Naive thymus-derived CD4-positive, alpha-beta T cell (primary cell): ENCODE measurements around the gene ATAD5. TPM values are rescaled to one million over a fixed set of nuclear protein-coding genes. Genes with fewer than 3 reads are reported as not detected.
"Not testable (repeated sequence)": the region's sequence is repeated elsewhere in the genome, so short reads cannot be mapped to it uniquely, and the experiment has no call there.

Source experiments
- ATAC-seq: fragments of 150-1000 bp; cut with Tn5 transposase; 2 replicates; pipeline ENCODE4 v1.10.0; 2021; ENCODE audit warnings: mild to moderate bottlenecking, moderate library complexity
- CTCF ChIA-PET: fragments of 350-600 bp; sonication (Branson Sonifier 250); formaldehyde crosslinking; loops from one replicate; lab custom pipeline; 2021; ENCODE audit warnings: antibody characterized with exemption; lab: Charles Lee
- POLR2A ChIA-PET: fragments of 350-600 bp; sonication (Branson Sonifier 250); formaldehyde crosslinking; loops from one replicate; lab custom pipeline; 2021; ENCODE audit warnings: antibody characterized with exemption, inconsistent platforms; lab: Charles Lee
- DNase-seq, 9 donors: peaks; one replicate each; pipeline versions ENCODE4 v3.0.0 to v3.0.0-alpha.2; 2020 to 2022; ENCODE audit warnings: mixed read lengths in 1 of 9
- H3K27ac ChIP-seq: one replicate; pipeline ENCODE4 v1.7.0; 2013; ENCODE audit warnings: mild to moderate bottlenecking, low read depth, low read length, moderate library complexity
- H3K27me3 ChIP-seq, 2 donors: one replicate each; pipeline ENCODE4 v1.7.0; 2013; ENCODE audit warnings: low read length in 2 of 2, mild to moderate bottlenecking in 2 of 2, moderate library complexity in 2 of 2; ENCODE audit not compliant: control insufficient read depth in 2 of 2, insufficient read depth in 2 of 2
- H3K36me3 ChIP-seq, 3 experiments: 1 replicate in 2 of 3; 2 replicates in 1 of 3; pipeline ENCODE4 v1.7.0; 2013; ENCODE audit warnings: low read length in 3 of 3, mild to moderate bottlenecking in 3 of 3, moderate library complexity in 1 of 3; ENCODE audit not compliant: insufficient read depth in 3 of 3, control insufficient read depth in 2 of 3
- H3K4me1 ChIP-seq, 2 donors: one replicate each; pipeline ENCODE4 v1.7.0; 2013; ENCODE audit warnings: low read length in 2 of 2, mild to moderate bottlenecking in 2 of 2, moderate library complexity in 1 of 2; ENCODE audit not compliant: control insufficient read depth in 2 of 2, insufficient read depth in 2 of 2
- H3K4me3 ChIP-seq: 2 replicates; pipeline ENCODE4 v1.7.0; 2013; ENCODE audit warnings: mild to moderate bottlenecking, low read length
- H3K9me3 ChIP-seq, 3 experiments: 1 replicate in 2 of 3; 2 replicates in 1 of 3; pipeline ENCODE4 v1.7.0; 2013; ENCODE audit warnings: low read length in 3 of 3; ENCODE audit not compliant: control insufficient read depth in 2 of 3
- H3K27ac Mint-ChIP-seq, 9 donors: one replicate each; pipeline ENCODE4 v1.8.0; 2020 to 2022; ENCODE audit warnings: mixed read lengths in 9 of 9, mild to moderate bottlenecking in 8 of 9, moderate library complexity in 5 of 9, inconsistent platforms in 2 of 9
- H3K27me3 Mint-ChIP-seq, 5 donors: one replicate each; pipeline ENCODE4 v1.8.0; 2021 to 2022; ENCODE audit warnings: mixed read lengths in 5 of 5, mild to moderate bottlenecking in 1 of 5
- H3K36me3 Mint-ChIP-seq, 5 donors: one replicate each; pipeline ENCODE4 v1.8.0; 2020 to 2022; ENCODE audit warnings: mixed read lengths in 5 of 5, mild to moderate bottlenecking in 3 of 5, inconsistent platforms in 1 of 5
- H3K4me1 Mint-ChIP-seq, 7 donors: one replicate each; pipeline ENCODE4 v1.8.0; 2020 to 2022; ENCODE audit warnings: mixed read lengths in 7 of 7, mild to moderate bottlenecking in 3 of 7, inconsistent platforms in 1 of 7
- H3K4me3 Mint-ChIP-seq, 10 donors: one replicate each; pipeline ENCODE4 v1.8.0; 2020 to 2022; ENCODE audit warnings: mild to moderate bottlenecking in 10 of 10, mixed read lengths in 10 of 10, moderate library complexity in 6 of 10, inconsistent platforms in 2 of 10
- H3K9me3 Mint-ChIP-seq, 11 donors: one replicate each; pipeline ENCODE4 v1.8.0; 2020 to 2022; ENCODE audit warnings: mixed read lengths in 11 of 11, mild to moderate bottlenecking in 4 of 11, inconsistent platforms in 1 of 11, moderate library complexity in 1 of 11
- intact Hi-C, 2 donors: fragments of 100-400 bp; cut with micrococcal nuclease; formaldehyde crosslinking; loops; one replicate each; pipeline ENCODE4 v1.15.1; 2023
- polyA plus RNA-seq, 2 donors: library from polyadenylated mRNA; unstranded; fragments of 300-500 nt; fragmentation: Illumina TruSeq; gene quantifications; one replicate each; pipeline ENCODE4 v1.2.3, GENCODE V29; 2021
- total RNA-seq, 6 experiments: library from RNA in 5 of 6; stranded (reverse) in 5 of 6; gene quantifications; 1 replicate in 5 of 6; 2 replicates in 1 of 6; pipeline ENCODE4 v1.2.3 and lab custom pipeline; 2021 to 2026

ATAD5 gene
- total and polyA plus RNA-seq, 7 experiments from 2014 or later = 1.3 to 22.1 (median 4.8) TPM

DNA sequence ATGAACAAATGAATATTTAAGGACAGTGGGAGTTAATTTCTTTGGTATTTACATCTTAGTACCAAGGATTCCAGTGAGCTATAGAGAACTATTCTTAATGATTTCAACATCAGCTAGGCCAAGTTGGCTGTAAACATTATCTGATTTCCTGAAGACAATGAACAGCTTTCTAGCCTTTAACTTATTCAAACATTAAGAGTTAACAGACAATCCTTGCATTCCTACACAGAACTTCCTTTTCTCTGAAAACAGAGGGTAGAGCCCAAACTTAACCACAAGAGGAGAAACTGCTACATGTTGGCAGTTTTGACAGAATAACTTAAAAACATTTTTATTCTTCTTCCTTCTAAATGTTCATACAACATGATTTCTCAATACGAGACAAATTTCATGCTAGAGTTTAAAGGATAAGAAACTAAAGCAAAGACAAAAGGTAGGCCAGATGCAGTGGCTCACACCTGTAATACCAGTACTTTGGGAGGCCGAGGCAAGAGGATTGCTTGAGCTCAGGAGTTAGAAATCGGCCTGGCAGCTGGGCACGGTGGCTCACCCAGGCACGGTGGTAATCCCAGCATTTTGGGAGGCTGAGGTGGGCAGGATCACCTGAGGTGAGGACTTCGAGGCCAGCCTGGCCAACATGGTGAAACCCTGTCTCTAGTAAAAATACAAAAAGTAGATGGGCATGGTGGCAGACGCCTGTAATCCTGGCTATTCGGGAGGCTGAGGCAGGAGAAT, 11.6 kb upstream of the ATAD5 start:
- H3K4me3 ChIP-seq = peak overlapping the region; percentile 62
- peaks cover 33 to 50% of the 10 kb centered on the region in 2 donors for H3K4me1 ChIP-seq
- no peaks in the 10 kb centered on the region for H3K27me3 Mint-ChIP-seq
- DNase-seq (no peak), ATAC-seq (no peak)
- CTCF ChIA-PET = interaction anchor here (0.7 to 3.6 kb wide), 3 partner anchors 10 to 967 kb away, joined by 3 to 45 read pairs (median 4); no protein-coding TSS in a partner anchor
- no peaks in the 10 kb centered on the region for H3K9me3 ChIP-seq
- POLR2A ChIA-PET = interaction anchor here (0.7 to 11.4 kb wide), 6 partner anchors 9 to 1644 kb away, joined by 3 to 305 read pairs (median 4); no protein-coding TSS in a partner anchor
- H3K27ac Mint-ChIP-seq = peak overlapping the region; percentile 86 to 99 (median 90)
- intact Hi-C loops = loop anchor here (5.0 to 10.0 kb wide), 10 partner anchors 33 to 705 kb away; partner anchors contain the start of genes NSRP1 (in 2 of the 2), CPD (in 1 of the 2), EVI2B (in 1 of the 2) and TEFM (in 1 of the 2)
- peak overlapping the region; percentile 92 to 100 (median 98) for H3K4me3 Mint-ChIP-seq
- H3K4me1 Mint-ChIP-seq = peaks cover 40 to 71% (median 56%) of the 10 kb centered on the region in 7 donors
- peaks cover 0 to 16% (median 0%) of the 10 kb centered on the region in 3 experiments for H3K36me3 ChIP-seq
- no peaks in the 10 kb centered on the region for H3K27me3 ChIP-seq
- peak overlapping the region; percentile 91 for H3K27ac ChIP-seq
- peaks cover 8 to 29% (median 20%) of the 10 kb centered on the region in 5 donors for H3K36me3 Mint-ChIP-seq
- H3K9me3 Mint-ChIP-seq = no peaks in the 10 kb centered on the region

DNA sequence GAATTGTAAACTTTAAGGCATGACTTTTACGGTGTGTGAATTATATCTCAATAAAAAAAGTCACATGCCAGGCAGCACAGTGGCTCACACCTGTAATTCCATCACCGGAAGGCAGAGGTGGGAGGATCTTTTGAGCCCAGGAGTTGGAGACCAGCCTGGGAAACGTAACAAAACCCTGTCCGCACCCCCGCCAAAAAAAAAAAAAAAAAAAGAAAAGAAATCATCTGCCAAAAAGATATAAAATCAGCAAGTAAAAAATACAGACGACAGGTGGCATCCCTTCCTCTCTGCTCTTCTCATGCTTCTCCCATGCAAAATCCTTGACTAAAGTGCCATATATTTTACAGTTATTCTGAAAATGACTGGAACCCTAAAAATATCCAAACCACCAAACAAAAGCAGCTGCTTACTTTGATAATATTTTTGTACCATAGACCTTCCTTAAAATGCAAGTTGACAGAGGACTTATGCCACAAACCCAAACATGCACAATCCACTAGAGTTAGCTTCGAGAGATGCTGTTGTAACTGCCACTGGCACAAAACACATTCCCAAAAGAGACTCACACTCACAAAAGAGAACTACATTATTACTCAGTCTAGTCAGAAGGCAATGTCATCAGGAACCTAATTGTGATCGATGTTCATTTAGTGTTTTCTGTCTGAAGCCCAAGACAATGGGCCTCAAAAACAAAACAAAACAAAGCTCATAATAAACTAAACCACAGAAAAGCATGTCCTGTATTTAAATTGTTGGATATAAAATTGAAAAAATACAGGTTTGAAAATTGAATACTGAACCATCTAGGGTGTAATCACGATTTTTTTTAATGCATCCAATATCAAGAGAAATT, 9.7 kb upstream of the ATAD5 start:
- Mint-ChIP-seq H3K4me3 (peak overlapping the region; percentile 92 to 100 (median 98)), H3K4me1 (peaks cover 34 to 65% (median 52%) of the 10 kb centered on the region in 7 donors), H3K27me3 (no peaks in the 10 kb centered on the region), H3K9me3 (no peaks in the 10 kb centered on the region), H3K27ac (peak overlapping the region; percentile 86 to 99 (median 90)), H3K36me3 (peaks cover 6 to 22% (median 14%) of the 10 kb centered on the region in 5 donors)
- peak in 2 of 9 donors; percentile 29 to 38 for DNase-seq
- CTCF ChIA-PET = interaction anchor here (1.2 to 3.6 kb wide), 3 partner anchors 12 to 18 kb away, joined by 3 to 45 read pairs (median 3); no protein-coding TSS in a partner anchor
- no peak for ATAC-seq
- Histone ChIP-seq H3K36me3 (peaks cover 0 to 16% (median 0%) of the 10 kb centered on the region in 3 experiments), H3K9me3 (no peaks in the 10 kb centered on the region), H3K27ac (peak overlapping the region; percentile 91), H3K4me3 (peak overlapping the region; percentile 62), H3K4me1 (peaks cover 33 to 46% of the 10 kb centered on the region in 2 donors), H3K27me3 (no peaks in the 10 kb centered on the region)
- POLR2A ChIA-PET = interaction anchor here (1.2 to 11.4 kb wide), 4 partner anchors 10 to 26 kb away, joined by 3 to 305 read pairs (median 10); partner anchors contain the start of gene ATAD5
- intact Hi-C loops = loop anchor here (5.0 to 10.0 kb wide), 10 partner anchors 35 to 707 kb away; partner anchors contain the start of genes NSRP1 (in 2 of the 2), CPD (in 1 of the 2), EVI2B (in 1 of the 2) and TEFM (in 1 of the 2)

DNA sequence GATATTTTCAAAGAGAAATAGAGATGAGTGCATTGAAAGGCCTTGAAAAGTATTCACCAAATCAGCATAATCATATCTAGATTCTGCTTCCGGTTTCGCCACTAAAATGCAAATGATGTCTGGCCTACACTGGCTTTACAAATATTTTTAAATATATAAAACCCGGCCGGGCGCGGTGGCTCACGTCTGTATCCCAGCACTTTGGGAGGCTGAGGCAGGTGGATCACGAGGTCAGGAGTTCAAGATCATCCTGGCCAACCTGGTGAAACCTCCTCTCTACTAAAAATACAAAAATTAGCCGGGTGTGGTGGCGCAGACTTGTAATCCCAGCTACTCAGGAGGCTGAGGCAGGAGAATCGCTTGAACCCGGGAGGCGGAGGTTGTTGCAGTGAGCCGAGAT, 8.8 kb upstream of the ATAD5 start:
- Mint-ChIP-seq H3K4me1 (peaks cover 34 to 59% (median 50%) of the 10 kb centered on the region in 7 donors), H3K27ac (peak overlapping the region; percentile 63 to 99 (median 88)), H3K4me3 (peak overlapping the region; percentile 92 to 100 (median 98)), H3K36me3 (peaks cover 6 to 22% (median 14%) of the 10 kb centered on the region in 5 donors)
- peak in 1 of 9 donors; percentile 24 for DNase-seq
- H3K27me3 Mint-ChIP-seq, ATAC-seq, H3K27me3 ChIP-seq, H3K9me3 ChIP-seq, H3K9me3 Mint-ChIP-seq: not testable (repeated sequence)
- intact Hi-C loops = loop anchor here (5.0 to 10.0 kb wide), 10 partner anchors 36 to 708 kb away; partner anchors contain the start of genes NSRP1 (in 2 of the 2), CPD (in 1 of the 2), EVI2B (in 1 of the 2) and TEFM (in 1 of the 2)
- peak overlapping the region; percentile 62 for H3K4me3 ChIP-seq
- peak overlapping the region; percentile 91 for H3K27ac ChIP-seq
- H3K36me3 ChIP-seq = peaks cover 0 to 16% (median 0%) of the 10 kb centered on the region in 3 experiments
- H3K4me1 ChIP-seq = peaks cover 33 to 42% of the 10 kb centered on the region in 2 donors
- CTCF ChIA-PET = interaction anchor here (1.2 to 5.2 kb wide), 4 partner anchors 13 to 18 kb away, joined by 3 to 49 read pairs (median 24); no protein-coding TSS in a partner anchor
- POLR2A ChIA-PET = interaction anchor here (1.0 to 11.4 kb wide), 5 partner anchors 9 to 666 kb away, joined by 3 to 305 read pairs (median 6); partner anchors contain the start of genes ATAD5 and GOSR1

DNA sequence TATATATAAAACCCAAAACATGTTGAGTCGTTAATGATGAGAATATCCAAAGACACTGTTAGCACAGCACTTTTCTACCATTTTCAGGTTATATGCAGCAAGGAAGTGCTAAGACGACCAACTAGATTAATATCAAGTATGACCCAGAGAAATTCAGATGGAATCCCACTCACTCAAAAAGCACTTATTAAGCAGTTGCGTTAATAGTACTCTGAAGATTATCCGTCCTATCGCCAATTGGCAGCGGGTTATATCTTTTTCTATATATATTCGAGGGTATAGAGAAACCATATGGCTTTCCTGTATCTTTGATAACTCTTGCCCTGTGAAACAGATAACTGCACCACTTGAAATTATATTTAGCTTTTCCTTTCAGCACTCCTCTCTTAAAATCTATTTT, 8.3 kb upstream of the ATAD5 start:
- no peak for DNase-seq
- ATAC-seq = no peak
- peak overlapping the region; percentile 91 for H3K27ac ChIP-seq
- no peaks in the 10 kb centered on the region for H3K9me3 ChIP-seq
- peak overlapping the region; percentile 92 to 100 (median 98) for H3K4me3 Mint-ChIP-seq
- H3K4me1 Mint-ChIP-seq = peaks cover 34 to 54% (median 48%) of the 10 kb centered on the region in 7 donors
- peak overlapping the region; percentile 84 to 99 (median 91) for H3K27ac Mint-ChIP-seq
- intact Hi-C loops = loop anchor here (5.0 to 10.0 kb wide), 10 partner anchors 36 to 709 kb away; partner anchors contain the start of genes NSRP1 (in 2 of the 2), CPD (in 1 of the 2), EVI2B (in 1 of the 2) and TEFM (in 1 of the 2)
- H3K4me3 ChIP-seq = peak overlapping the region; percentile 62
- peaks cover 33 to 36% of the 10 kb centered on the region in 2 donors for H3K4me1 ChIP-seq
- H3K27me3 Mint-ChIP-seq = no peaks in the 10 kb centered on the region
- H3K36me3 Mint-ChIP-seq = peaks cover 5 to 22% (median 14%) of the 10 kb centered on the region in 5 donors
- H3K27me3 ChIP-seq = no peaks in the 10 kb centered on the region
- no peaks in the 10 kb centered on the region for H3K9me3 Mint-ChIP-seq
- ChIA-PET POLR2A (interaction anchor here (0.6 to 11.4 kb wide), 8 partner anchors 12 to 1206 kb away, joined by 3 to 305 read pairs (median 4); partner anchors contain the start of gene GOSR1), CTCF (interaction anchor here (4.3 to 5.2 kb wide), 2 partner anchors 13 to 18 kb away, joined by 49 to 61 read pairs; no protein-coding TSS in a partner anchor)
- peaks cover 0 to 16% (median 0%) of the 10 kb centered on the region in 3 experiments for H3K36me3 ChIP-seq

DNA sequence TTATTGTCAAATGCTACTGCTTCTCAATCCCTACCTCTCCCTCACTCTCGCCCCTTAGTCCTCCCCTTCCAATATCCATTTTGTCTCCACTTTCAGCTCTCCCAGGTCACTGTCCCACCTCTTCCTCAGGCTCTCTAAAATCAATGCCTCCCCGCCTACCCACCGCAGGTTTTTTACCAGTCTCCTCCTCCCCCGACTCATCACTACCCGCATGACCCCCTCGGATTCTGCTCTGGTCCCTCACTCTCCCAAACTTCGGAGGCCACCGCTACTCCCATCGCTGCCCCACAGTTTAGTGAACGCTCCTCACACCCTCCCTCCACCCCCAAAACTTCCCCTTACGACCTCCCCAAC, 7.8 kb upstream of the ATAD5 start:
- intact Hi-C loops = loop anchor here (1.0 to 10.0 kb wide), 16 partner anchors 8 to 1529 kb away; partner anchors contain the start of genes CPD (in 2 of the 2), NSRP1 (in 2 of the 2), EVI2B (in 1 of the 2) and GOSR1 (in 1 of the 2)
- ChIA-PET POLR2A (interaction anchor here (0.6 to 11.4 kb wide), 13 partner anchors 10 to 1207 kb away, joined by 3 to 305 read pairs (median 3); partner anchors contain the start of gene GOSR1), CTCF (interaction anchor here (2.0 to 5.2 kb wide), 3 partner anchors 10 to 18 kb away, joined by 6 to 61 read pairs (median 49); no protein-coding TSS in a partner anchor)
- Mint-ChIP-seq H3K27ac (peak overlapping the region; percentile 84 to 99 (median 91)), H3K4me1 (peaks cover 28 to 48% (median 42%) of the 10 kb centered on the region in 7 donors), H3K27me3 (no peaks in the 10 kb centered on the region), H3K9me3 (no peaks in the 10 kb centered on the region), H3K4me3 (peak overlapping the region; percentile 92 to 100 (median 98)), H3K36me3 (peaks cover 0 to 16% (median 10%) of the 10 kb centered on the region in 5 donors)
- H3K9me3 ChIP-seq = no peaks in the 10 kb centered on the region
- peaks cover 0 to 12% (median 0%) of the 10 kb centered on the region in 3 experiments for H3K36me3 ChIP-seq
- H3K4me3 ChIP-seq = peak overlapping the region; percentile 62
- DNase-seq (peak in 1 of 9 donors; percentile 22), ATAC-seq (no peak)
- H3K4me1 ChIP-seq = peaks cover 29 to 31% of the 10 kb centered on the region in 2 donors
- peak overlapping the region; percentile 91 for H3K27ac ChIP-seq
- H3K27me3 ChIP-seq = no peaks in the 10 kb centered on the region
